Measurements from ENCODE around the gene USP12.
"Not testable (repeated sequence)": the region's sequence is repeated elsewhere in the genome, so short reads cannot be mapped to it uniquely, and the experiment has no call there.

Gene USP12

GRCh38 chr13:27080018-27080948 lies 91.3 kb downstream of the USP12 start:
- FAIRE-seq = no peak
- DNase-seq (ENCODE audit: insufficient read length) = no peak
- 0 out of 2 replicates have a peak, but pooled peaks have one; percentile 17 for TF ChIP-seq POLR2AphosphoS5 (IDR thresholded peaks at IDR 0.05; ENCODE audit: low read depth, low read length)
- TF ChIP-seq TAF1 (IDR thresholded peaks at IDR 0.05; ENCODE audit: borderline replicate concordance, low read depth, low read length) = no peak

DNA sequence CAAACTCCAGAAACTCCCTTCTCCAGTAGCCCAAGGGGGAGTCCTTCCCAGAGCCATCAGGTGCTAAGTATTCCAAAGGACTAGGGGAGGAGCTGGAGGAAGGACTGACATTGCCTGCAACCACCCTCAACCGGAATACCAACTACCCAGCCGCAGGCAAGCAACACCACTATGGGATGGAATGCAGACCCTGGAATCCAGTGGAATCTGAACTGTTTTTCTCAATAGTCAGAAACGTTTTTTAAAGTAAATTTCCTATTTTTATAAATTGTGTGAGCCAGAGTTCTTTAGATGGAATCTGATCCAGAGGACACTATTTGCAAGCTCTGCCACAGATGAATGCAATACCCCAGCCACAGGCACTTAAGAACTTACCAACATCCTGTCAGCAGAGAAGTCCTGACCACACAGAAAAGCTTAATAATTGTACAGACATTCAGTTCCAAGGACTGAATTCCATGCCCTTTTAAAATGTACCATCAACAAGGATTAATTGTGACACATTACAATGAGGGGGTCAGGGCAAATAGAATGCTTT lies 92.1 kb downstream of the USP12 start:
- FAIRE-seq (no peak), DNase-seq (ENCODE audit: insufficient read length) (no peak)
- no peak for TF ChIP-seq POLR2A (IDR thresholded peaks at IDR 0.05; ENCODE audit: low read depth, low read length)
- no peak for TF ChIP-seq TAF1 (IDR thresholded peaks at IDR 0.05; ENCODE audit: borderline replicate concordance, low read depth, low read length)
- TF ChIP-seq POLR2AphosphoS5 (IDR thresholded peaks at IDR 0.05; ENCODE audit: low read depth, low read length) = no peak

GRCh38 chr13:27077451-27077850 lies 94.2 kb downstream of the USP12 start:
- no peak for FAIRE-seq
- DNase-seq (ENCODE audit: insufficient read length) = no peak
- no peak for TF ChIP-seq POLR2A (IDR thresholded peaks at IDR 0.05; ENCODE audit: low read depth, low read length)
- no peak for TF ChIP-seq POLR2AphosphoS5 (IDR thresholded peaks at IDR 0.05; ENCODE audit: low read depth, low read length)
- no peak for TF ChIP-seq TAF1 (IDR thresholded peaks at IDR 0.05; ENCODE audit: borderline replicate concordance, low read depth, low read length)

- TF ChIP-seq POLR2A (IDR thresholded peaks at IDR 0.05; ENCODE audit: low read depth, low read length) (no peak), TAF1 (IDR thresholded peaks at IDR 0.05; ENCODE audit: borderline replicate concordance, low read depth, low read length) (no peak), POLR2AphosphoS5 (IDR thresholded peaks at IDR 0.05; ENCODE audit: low read depth, low read length) (no peak)
- FAIRE-seq (no peak), DNase-seq (ENCODE audit: insufficient read length) (no peak)
These were observed 95.2 kb downstream of the USP12 start for GRCh38 chr13:27076421-27076820.

- no peak for TF ChIP-seq TAF1 (IDR thresholded peaks at IDR 0.05; ENCODE audit: borderline replicate concordance, low read depth, low read length)
- no peak for TF ChIP-seq POLR2AphosphoS5 (IDR thresholded peaks at IDR 0.05; ENCODE audit: low read depth, low read length)
- TF ChIP-seq POLR2A (IDR thresholded peaks at IDR 0.05; ENCODE audit: low read depth, low read length) = no peak
- DNase-seq (ENCODE audit: insufficient read length) = no peak
- no peak for FAIRE-seq
These were observed 98.4 kb downstream of the USP12 start for GRCh38 chr13:27073186-27073585.

- not testable (repeated sequence) for FAIRE-seq; DNase-seq (ENCODE audit: insufficient read length)
These were observed 105.5 kb downstream of the USP12 start for GRCh38 chr13:27066123-27066522.

DNA sequence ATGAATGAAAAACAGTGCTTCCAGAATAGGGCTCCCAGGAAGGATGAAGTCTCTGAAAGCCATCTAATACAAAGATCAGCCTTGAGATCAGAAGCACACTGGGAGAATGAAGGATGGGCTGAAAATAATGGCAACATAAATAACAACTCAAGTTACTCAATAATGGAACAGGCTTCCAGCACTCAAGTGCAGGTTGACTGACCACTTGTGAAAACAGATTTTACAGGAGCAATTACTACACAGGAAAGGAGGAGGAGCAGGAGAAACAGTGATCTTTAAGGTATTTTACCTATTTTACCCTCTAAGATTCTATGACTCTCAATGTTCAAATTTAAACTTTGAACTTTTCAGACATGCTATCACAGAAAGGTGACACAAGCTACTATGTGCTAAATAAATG lies 106.0 kb downstream of the USP12 start:
- TF ChIP-seq POLR2AphosphoS5 (IDR thresholded peaks at IDR 0.05; ENCODE audit: low read depth, low read length) (no peak), TAF1 (IDR thresholded peaks at IDR 0.05; ENCODE audit: borderline replicate concordance, low read depth, low read length) (no peak), POLR2A (IDR thresholded peaks at IDR 0.05; ENCODE audit: low read depth, low read length) (no peak)
- no peak for DNase-seq (ENCODE audit: insufficient read length)

GRCh38 chr13:27064252-27064995 lies 107.2 kb downstream of the USP12 start:
- FAIRE-seq (no peak), DNase-seq (ENCODE audit: insufficient read length) (no peak)
- no peak for TF ChIP-seq POLR2AphosphoS5 (IDR thresholded peaks at IDR 0.05; ENCODE audit: low read depth, low read length)

More for the DNA sequence above, 106.0 kb downstream of the USP12 start:
- FAIRE-seq = no peak

DNA sequence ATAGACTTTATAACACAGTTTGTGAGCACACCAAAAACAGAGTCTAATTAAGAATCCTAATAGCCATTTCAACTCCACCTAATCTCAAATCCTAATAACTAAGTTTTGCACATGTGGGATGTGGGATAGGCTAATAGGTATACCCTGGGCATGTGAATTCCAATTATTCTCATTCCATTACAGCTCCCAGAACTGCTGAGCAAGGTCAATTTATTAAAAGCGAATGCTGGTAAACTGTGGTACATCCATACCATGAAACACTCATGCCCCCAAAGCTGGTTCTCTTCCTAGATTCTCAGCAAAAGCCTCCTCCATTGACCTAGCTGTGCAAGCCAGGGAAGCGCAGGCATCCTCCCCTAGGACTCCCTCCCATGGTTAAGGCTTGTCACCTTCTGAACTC lies 113.8 kb downstream of the USP12 start:
- FAIRE-seq = no peak
- TF ChIP-seq POLR2A (IDR thresholded peaks at IDR 0.05; ENCODE audit: low read depth, low read length) (peak; percentile 19; the same call in 1 of the 2 replicates), POLR2AphosphoS5 (IDR thresholded peaks at IDR 0.05; ENCODE audit: low read depth, low read length) (no peak)
- DNase-seq (ENCODE audit: insufficient read length) = no peak

DNA sequence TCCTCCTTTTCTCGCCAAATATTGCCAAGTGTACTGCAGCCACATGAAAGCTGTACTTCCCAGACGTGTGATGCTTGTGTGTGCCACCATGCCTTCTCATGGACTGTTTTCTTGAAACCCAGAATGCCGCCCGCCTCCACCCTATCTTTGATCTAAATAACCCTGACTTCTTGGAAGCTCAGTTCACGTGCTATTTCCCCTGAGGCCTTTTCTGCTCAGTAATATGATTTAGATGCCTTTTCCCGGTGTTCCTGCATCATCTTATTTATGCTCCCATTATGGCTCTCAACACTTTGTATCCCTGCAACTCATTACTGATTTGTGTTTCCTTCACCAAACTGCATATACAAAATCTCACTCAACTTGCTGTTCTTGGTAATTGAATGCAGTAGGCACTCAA lies 116.1 kb downstream of the USP12 start:
- FAIRE-seq = no peak
- TF ChIP-seq POLR2AphosphoS5 (IDR thresholded peaks at IDR 0.05; ENCODE audit: low read depth, low read length) = no peak
- TF ChIP-seq TAF1 (IDR thresholded peaks at IDR 0.05; ENCODE audit: borderline replicate concordance, low read depth, low read length) = no peak
- TF ChIP-seq POLR2A (IDR thresholded peaks at IDR 0.05; ENCODE audit: low read depth, low read length) = no peak
- DNase-seq (ENCODE audit: insufficient read length) = no peak

- TF ChIP-seq TAF1 (IDR thresholded peaks at IDR 0.05; ENCODE audit: borderline replicate concordance, low read depth, low read length) (no peak), POLR2AphosphoS5 (IDR thresholded peaks at IDR 0.05; ENCODE audit: low read depth, low read length) (no peak), POLR2A (IDR thresholded peaks at IDR 0.05; ENCODE audit: low read depth, low read length) (no peak)
- DNase-seq (ENCODE audit: insufficient read length) (no peak), FAIRE-seq (no peak)
These were observed 116.9 kb downstream of the USP12 start for GRCh38 chr13:27054760-27055159.
